Raji (cell line): Measurements from ENCODE around the gene BLCAP.

Experiments used
- POLR2A ChIP-seq: IDR thresholded peaks from 2 replicates; pipeline ENCODE4 v1.6.1; 2011; ENCODE audit warnings: low read depth, low read length, control low read depth; ENCODE audit not compliant: insufficient read depth

The BLCAP gene

GRCh38 chr20:37562695-37563480, 35.2 kb upstream of the BLCAP start:
- no peak for TF ChIP-seq POLR2A

GRCh38 chr20:37560629-37561028, 33.0 kb upstream of the BLCAP start:
- no peak for TF ChIP-seq POLR2A

GRCh38 chr20:37559312-37560027, 31.8 kb upstream of the BLCAP start:
- no peak for TF ChIP-seq POLR2A

GRCh38 chr20:37558779-37559178, 31.1 kb upstream of the BLCAP start:
- no peak for TF ChIP-seq POLR2A

- no peak for TF ChIP-seq POLR2A
Observed at GRCh38 chr20:37558306-37558705, 30.6 kb upstream of the BLCAP start.

GRCh38 chr20:37556538-37556937, 28.9 kb upstream of the BLCAP start:
- no peak for TF ChIP-seq POLR2A

GRCh38 chr20:37552415-37552814, 24.7 kb upstream of the BLCAP start:
- no peak for TF ChIP-seq POLR2A

- TF ChIP-seq POLR2A = no peak
Observed at GRCh38 chr20:37547912-37548311, 20.2 kb upstream of the BLCAP start.

GRCh38 chr20:37545516-37545915, 17.8 kb upstream of the BLCAP start:
- no peak for TF ChIP-seq POLR2A

GRCh38 chr20:37544386-37544785, 16.7 kb upstream of the BLCAP start:
- no peak for TF ChIP-seq POLR2A

GRCh38 chr20:37543828-37544227, 16.2 kb upstream of the BLCAP start:
- no peak for TF ChIP-seq POLR2A

GRCh38 chr20:37542281-37542680, 14.6 kb upstream of the BLCAP start:
- TF ChIP-seq POLR2A = no peak

- no peak for TF ChIP-seq POLR2A
Observed at GRCh38 chr20:37541326-37541725, 13.7 kb upstream of the BLCAP start.

GRCh38 chr20:37540001-37540400, 12.3 kb upstream of the BLCAP start:
- TF ChIP-seq POLR2A = no peak

- no peak for TF ChIP-seq POLR2A
Observed at GRCh38 chr20:37539424-37539823, 11.7 kb upstream of the BLCAP start.

GRCh38 chr20:37538003-37538402, 10.3 kb upstream of the BLCAP start:
- no peak for TF ChIP-seq POLR2A
